ENCODE data around the gene ADAMTSL2. TPM values are rescaled to one million over a fixed set of nuclear protein-coding genes. Genes with fewer than 3 reads are reported as not detected.

ADAMTSL2 gene
- total and polyA plus RNA-seq, 4 donors, result 1.8 to 18.2 (median 7.7) TPM

- DNase-seq (ENCODE audit: low spot score), result no peak
- no peak overlapping the region for H3K4me3 ChIP-seq (ENCODE audit: low read depth in 1 of 3, low read length in 3 of 3)
- no peaks in the 10 kb centered on the region for H3K36me3 ChIP-seq (ENCODE audit: control insufficient read depth in 4 of 4, insufficient read depth in 3 of 4, low read depth in 1 of 4, low read length in 3 of 4)
- no peak overlapping the region for H3K9ac ChIP-seq (ENCODE audit: low read depth in 1 of 2, low read length in 2 of 2)
- H3K9me3 ChIP-seq (ENCODE audit: control insufficient read depth in 4 of 4, low read length in 3 of 4), result no peaks in the 10 kb centered on the region
- 64% methylated on average over 10 of the region's 10 CpGs for WGBS
- H3K27me3 ChIP-seq (ENCODE audit: control insufficient read depth in 4 of 4, insufficient read depth in 4 of 4, low read length in 3 of 4), result peaks cover 0 to 4% (median 0%) of the 10 kb centered on the region in 4 donors
- H3K27ac ChIP-seq (ENCODE audit: low read depth in 1 of 2, low read length in 2 of 2), result no peak overlapping the region
- TF ChIP-seq YY1 (IDR thresholded peaks at IDR 0.05) (no peak), MAX (IDR thresholded peaks at IDR 0.05) (no peak), HNF4A (conservative IDR thresholded peaks at IDR 0.05) (no peak), GABPA (IDR thresholded peaks at IDR 0.05 in 1 of 2, conservative IDR thresholded peaks at IDR 0.05 in 1 of 2) (no peak), REST (IDR thresholded peaks at IDR 0.05) (no peak), RAD21 (IDR thresholded peaks at IDR 0.05) (no peak), HNF4G (IDR thresholded peaks at IDR 0.05) (no peak), JUND (IDR thresholded peaks at IDR 0.05) (no peak), EGR1 (IDR thresholded peaks at IDR 0.05; ENCODE audit: low read depth in 2 of 2) (no peak), TAF1 (conservative IDR thresholded peaks at IDR 0.05) (no peak), FOXA2 (IDR thresholded peaks at IDR 0.05) (no peak), CTCF (IDR thresholded peaks at IDR 0.05; ENCODE audit: low read depth, low read length, missing input control) (no peak), ZBTB33 (IDR thresholded peaks at IDR 0.05) (no peak), NR2F2 (IDR thresholded peaks at IDR 0.05) (no peak), ATF3 (IDR thresholded peaks at IDR 0.05) (no peak), SP1 (IDR thresholded peaks at IDR 0.05) (no peak), FOXA1 (IDR thresholded peaks at IDR 0.05) (no peak), RXRA (IDR thresholded peaks at IDR 0.05) (no peak)
- peaks cover 0 to under 1% (median 0%) of the 10 kb centered on the region in 4 donors for H3K4me1 ChIP-seq (ENCODE audit: control insufficient read depth in 4 of 4, insufficient read depth in 4 of 4, low read length in 3 of 4)
These were observed 79.6 kb downstream of the ADAMTSL2 start for GRCh38 chr9:133614056-133614455.
